Activated CD4-positive, alpha-beta T cell treated with anti-CD3 and anti-CD28 coated beads, Interleukin-2, amount 50 U/mL, for 48 hours (primary cell): ENCODE data around the gene PRKG1.

Source experiments
- DNase-seq, 2 experiments: peaks; one replicate each; pipeline ENCODE4 v3.0.0-alpha.2; 2020

Gene PRKG1

GRCh38 chr10:51788273-51788672, 714.0 kb downstream of the PRKG1 start:
- DNase-seq = no peak

GRCh38 chr10:51789118-51789517, 714.8 kb downstream of the PRKG1 start:
- DNase-seq = no peak

- DNase-seq = no peak
Observed at GRCh38 chr10:51789903-51790302, 715.6 kb downstream of the PRKG1 start.

GRCh38 chr10:51792678-51793077, 718.4 kb downstream of the PRKG1 start:
- no peak for DNase-seq

- DNase-seq = no peak
Observed at GRCh38 chr10:51800121-51800520, 725.8 kb downstream of the PRKG1 start.

- DNase-seq = no peak
Observed at GRCh38 chr10:51800725-51801424, 726.6 kb downstream of the PRKG1 start.

- DNase-seq = no peak
Observed at GRCh38 chr10:51802030-51802429, 727.7 kb downstream of the PRKG1 start.

GRCh38 chr10:51804866-51805265, 730.6 kb downstream of the PRKG1 start:
- no peak for DNase-seq

GRCh38 chr10:51806079-51806835, 732.0 kb downstream of the PRKG1 start:
- DNase-seq = no peak

- DNase-seq = no peak
Observed at GRCh38 chr10:51808187-51808586, 733.9 kb downstream of the PRKG1 start.

GRCh38 chr10:51815723-51816122, 741.4 kb downstream of the PRKG1 start:
- no peak for DNase-seq

- no peak for DNase-seq
Observed at GRCh38 chr10:51821045-51821444, 746.8 kb downstream of the PRKG1 start.

GRCh38 chr10:51821745-51822144, 747.5 kb downstream of the PRKG1 start:
- DNase-seq = no peak

GRCh38 chr10:51832652-51833383, 758.5 kb downstream of the PRKG1 start:
- peak; percentile 5 to 17 for DNase-seq

GRCh38 chr10:51834548-51834947, 760.3 kb downstream of the PRKG1 start:
- no peak for DNase-seq

GRCh38 chr10:51838471-51838870, 764.2 kb downstream of the PRKG1 start:
- no peak for DNase-seq

- DNase-seq = no peak
Observed at GRCh38 chr10:51843966-51844365, 769.7 kb downstream of the PRKG1 start.

- DNase-seq = no peak
Observed at GRCh38 chr10:51846856-51847506, 772.7 kb downstream of the PRKG1 start.

GRCh38 chr10:51852297-51852696, 778.0 kb downstream of the PRKG1 start:
- DNase-seq = no peak

GRCh38 chr10:51857305-51857704, 783.0 kb downstream of the PRKG1 start:
- DNase-seq = no peak

GRCh38 chr10:51860257-51860656, 786.0 kb downstream of the PRKG1 start:
- no peak for DNase-seq

GRCh38 chr10:51861051-51861450, 786.8 kb downstream of the PRKG1 start:
- no peak for DNase-seq

GRCh38 chr10:51861731-51862130, 787.4 kb downstream of the PRKG1 start:
- no peak for DNase-seq
